Left lung (tissue), 10 donors: ENCODE data around the gene COL18A1. TPM values are rescaled to one million over a fixed set of nuclear protein-coding genes. Genes with fewer than 3 reads are reported as not detected.

Experiments
- ATAC-seq: fragments of 200-7000 bp; cut with Tn5 transposase; one replicate; pipeline ENCODE4 v1.9.1; 2020; ENCODE audit warnings: moderate library complexity
- DNase-seq, 4 donors: peaks; one replicate each; pipeline ENCODE4 v3.0.0-alpha.2; 2013 to 2020
- H3K27ac ChIP-seq, 2 donors: fragments of 200-600 bp; sonication (generic) in 1 of 2; one replicate each; pipeline versions ENCODE4 v1.5.0 to v1.8.0; 2020 to 2021
- H3K27me3 ChIP-seq, 2 donors: fragments of 200-600 bp; sonication (generic) in 1 of 2; one replicate each; pipeline versions ENCODE4 v1.5.0 to v1.8.0; 2020 to 2021
- H3K36me3 ChIP-seq, 2 donors: fragments of 200-600 bp; sonication (generic) in 1 of 2; one replicate each; pipeline versions ENCODE4 v1.5.0 to v1.8.0; 2020 to 2021
- H3K4me1 ChIP-seq, 2 donors: fragments of 200-600 bp; one replicate each; pipeline ENCODE4 v1.8.0; 2021
- H3K4me3 ChIP-seq, 2 donors: fragments of 200-600 bp; sonication (generic) in 1 of 2; one replicate each; pipeline versions ENCODE4 v1.5.0 to v1.8.0; 2020 to 2021; ENCODE audit warnings: mild to moderate bottlenecking in 1 of 2
- H3K9me3 ChIP-seq, 2 donors: fragments of 200-600 bp; sonication (generic) in 1 of 2; one replicate each; pipeline versions ENCODE4 v1.5.0 to v1.8.0; 2020 to 2021
- intact Hi-C, 2 donors: fragments of 100-400 bp; cut with DNase I; formaldehyde crosslinking; loops; one replicate each; pipeline versions ENCODE4 v1.11.2 to v1.14.2; 2022
- polyA plus RNA-seq, 6 donors: library from polyadenylated mRNA; unstranded; fragments of 120-200 nt; gene quantifications; one replicate each; pipeline ENCODE4 v1.2.1, GENCODE V29; 2013; ENCODE audit not compliant: insufficient read length in 6 of 6
- total RNA-seq, 2 donors: library from RNA; stranded (reverse); fragmentation: NEBNext Ultra II Directional; extraction: Animal tissue kit (Norgen Biotek cat#: 25700); gene quantifications; one replicate each; pipeline ENCODE4 v1.2.1, GENCODE V29; 2021
- TF ChIP-seq, protein P1 (sequence below), 2 donors: fragments of 200-600 bp; sonication (generic) in 1 of 2; IDR thresholded peaks; one replicate each; pipeline versions ENCODE4 v1.5.0 to v1.8.0; 2021; ENCODE audit warnings: antibody characterized with exemption in 2 of 2
- donor health status: DM: no; HTN: yes; CAD: no.
- donor health status: DM: no; HTN: no; CAD: no.

COL18A1 gene
- total and polyA plus RNA-seq, 8 donors = 39.3 to 90.2 (median 64.0) TPM

DNA sequence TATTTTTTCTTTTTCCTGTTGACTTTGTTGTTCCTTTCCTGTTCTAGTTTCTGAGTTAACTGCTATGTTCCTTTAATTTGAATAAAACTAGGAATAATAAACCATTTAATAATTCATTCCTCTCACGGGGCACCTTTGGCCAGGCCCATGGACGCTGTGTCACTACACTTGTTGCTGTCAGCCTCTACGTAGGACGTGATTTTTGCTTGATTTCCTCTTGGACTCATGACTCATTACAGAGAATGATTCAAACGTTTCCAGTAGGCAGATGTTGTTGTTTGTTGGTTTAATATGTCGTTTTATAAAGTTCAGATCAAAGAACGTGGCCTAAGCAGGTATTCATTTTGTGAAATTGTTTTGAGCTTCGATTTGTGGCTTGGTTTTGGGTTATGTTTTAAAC is 146.4 kb downstream of the COL18A1 start:
- ATAC-seq (no peak), DNase-seq (peak in 1 of 4 donors; percentile 45)
- peak overlapping the region; percentile 65 to 96 for H3K27ac ChIP-seq
- H3K4me1 ChIP-seq = peaks cover 0 to 37% of the 10 kb centered on the region in 2 donors
- peaks cover 0 to 9% of the 10 kb centered on the region in 2 donors for H3K27me3 ChIP-seq
- H3K4me3 ChIP-seq = no peak overlapping the region
- H3K36me3 ChIP-seq = no peaks in the 10 kb centered on the region
- H3K9me3 ChIP-seq = no peaks in the 10 kb centered on the region
- TF ChIP-seq, protein P1, sequence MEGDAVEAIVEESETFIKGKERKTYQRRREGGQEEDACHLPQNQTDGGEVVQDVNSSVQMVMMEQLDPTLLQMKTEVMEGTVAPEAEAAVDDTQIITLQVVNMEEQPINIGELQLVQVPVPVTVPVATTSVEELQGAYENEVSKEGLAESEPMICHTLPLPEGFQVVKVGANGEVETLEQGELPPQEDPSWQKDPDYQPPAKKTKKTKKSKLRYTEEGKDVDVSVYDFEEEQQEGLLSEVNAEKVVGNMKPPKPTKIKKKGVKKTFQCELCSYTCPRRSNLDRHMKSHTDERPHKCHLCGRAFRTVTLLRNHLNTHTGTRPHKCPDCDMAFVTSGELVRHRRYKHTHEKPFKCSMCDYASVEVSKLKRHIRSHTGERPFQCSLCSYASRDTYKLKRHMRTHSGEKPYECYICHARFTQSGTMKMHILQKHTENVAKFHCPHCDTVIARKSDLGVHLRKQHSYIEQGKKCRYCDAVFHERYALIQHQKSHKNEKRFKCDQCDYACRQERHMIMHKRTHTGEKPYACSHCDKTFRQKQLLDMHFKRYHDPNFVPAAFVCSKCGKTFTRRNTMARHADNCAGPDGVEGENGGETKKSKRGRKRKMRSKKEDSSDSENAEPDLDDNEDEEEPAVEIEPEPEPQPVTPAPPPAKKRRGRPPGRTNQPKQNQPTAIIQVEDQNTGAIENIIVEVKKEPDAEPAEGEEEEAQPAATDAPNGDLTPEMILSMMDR (IDR thresholded peaks at IDR 0.05) = no peak
- intact Hi-C loops = loop anchor here in 1 of 2 donors (10.0 kb wide), 1 partner anchor 273 kb away; no protein-coding TSS in a partner anchor

DNA sequence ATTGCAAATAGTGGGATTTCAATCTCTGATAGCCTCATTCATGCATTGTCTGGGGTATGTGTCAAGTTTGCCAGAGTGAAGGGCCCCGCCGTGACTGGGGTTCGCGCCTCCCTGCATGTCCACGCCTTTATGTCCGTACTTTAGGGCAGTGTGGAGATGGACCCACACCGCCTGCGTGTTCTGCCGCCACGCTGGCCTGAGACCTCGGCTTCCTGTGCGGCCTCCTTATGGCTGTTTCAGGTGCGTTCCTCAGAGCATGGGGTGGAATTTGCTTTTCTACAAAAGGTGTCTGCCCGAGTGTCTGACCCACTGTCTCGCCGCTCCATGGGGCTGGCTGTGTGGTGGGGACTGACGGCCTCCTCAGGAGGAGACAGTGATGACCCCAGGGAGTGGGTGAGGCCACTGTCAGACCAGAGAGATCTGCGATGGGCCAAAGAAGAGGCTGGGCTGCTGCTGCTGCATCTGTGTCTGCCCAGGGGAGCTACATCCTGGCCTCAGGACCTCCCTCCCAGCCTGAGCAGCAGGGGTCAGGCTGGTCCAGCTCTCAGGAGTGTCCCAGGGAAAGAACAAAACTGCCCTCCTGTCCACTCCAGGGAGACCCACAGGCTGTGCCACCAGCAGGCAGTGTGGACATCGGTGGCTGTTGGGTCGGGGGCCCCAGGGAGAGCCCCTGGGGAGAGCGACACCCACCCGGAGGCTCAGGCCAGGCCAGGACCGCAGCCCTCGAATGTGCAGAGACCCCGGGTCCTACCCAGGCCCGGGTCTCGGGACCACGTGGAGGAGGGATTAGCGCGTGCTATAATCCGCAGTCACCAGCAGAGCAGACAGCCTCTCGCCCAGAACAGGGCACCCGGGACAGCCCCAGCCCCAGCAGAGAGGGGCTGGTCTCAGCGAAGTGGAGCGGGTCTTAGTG is 147.1 kb downstream of the COL18A1 start:
- no peak for ATAC-seq
- Histone ChIP-seq H3K36me3 (no peaks in the 10 kb centered on the region), H3K27ac (peak overlapping the region in 1 of 2 donors; percentile 96), H3K27me3 (peaks cover 0 to 9% of the 10 kb centered on the region in 2 donors), H3K9me3 (no peaks in the 10 kb centered on the region), H3K4me3 (no peak overlapping the region), H3K4me1 (peaks cover 0 to 42% of the 10 kb centered on the region in 2 donors)
- intact Hi-C loops = loop anchor here in 1 of 2 donors (10.0 kb wide), 1 partner anchor 273 kb away; no protein-coding TSS in a partner anchor
- DNase-seq = peak in 1 of 4 donors; percentile 32
- TF ChIP-seq, protein P1 (IDR thresholded peaks at IDR 0.05) = no peak

GRCh38 chr21:45552696-45553391 is 147.9 kb downstream of the COL18A1 start:
- TF ChIP-seq, protein P1 (IDR thresholded peaks at IDR 0.05) = no peak
- intact Hi-C loops = loop anchor here in 1 of 2 donors (10.0 kb wide), 1 partner anchor 272 kb away; no protein-coding TSS in a partner anchor
- ATAC-seq = no peak
- Histone ChIP-seq H3K4me1 (peaks cover 0 to 42% of the 10 kb centered on the region in 2 donors), H3K36me3 (no peaks in the 10 kb centered on the region), H3K4me3 (no peak overlapping the region), H3K9me3 (no peaks in the 10 kb centered on the region), H3K27ac (peak overlapping the region in 1 of 2 donors; percentile 96), H3K27me3 (peaks cover 0 to 9% of the 10 kb centered on the region in 2 donors)
- DNase-seq = peak in 1 of 4 donors; percentile 33

- H3K9me3 ChIP-seq = no peaks in the 10 kb centered on the region
- ATAC-seq (peak; percentile 83), DNase-seq (peak; percentile 87 to 98 (median 88))
- TF ChIP-seq, protein P1 (IDR thresholded peaks at IDR 0.05) = peak; percentile 81 to 93
- intact Hi-C loops = loop anchor here in 1 of 2 donors (10.0 kb wide), 1 partner anchor 270 kb away; no protein-coding TSS in a partner anchor
- H3K27me3 ChIP-seq = peaks cover 0 to 9% of the 10 kb centered on the region in 2 donors
- peak overlapping the region; percentile 43 to 53 for H3K4me3 ChIP-seq
- H3K4me1 ChIP-seq = peaks cover 0 to 42% of the 10 kb centered on the region in 2 donors
- H3K36me3 ChIP-seq = no peaks in the 10 kb centered on the region
- H3K27ac ChIP-seq = peak overlapping the region; percentile 81 to 85
Measured at GRCh38 chr21:45554477-45555175, 149.7 kb downstream of the COL18A1 start.
